ENCODE data around the gene GPR17. TPM values are rescaled to one million over a fixed set of nuclear protein-coding genes. Genes with fewer than 3 reads are reported as not detected.

GPR17 gene
- polyA plus RNA-seq, 6 donors from 2014 or later = not detected

DNA sequence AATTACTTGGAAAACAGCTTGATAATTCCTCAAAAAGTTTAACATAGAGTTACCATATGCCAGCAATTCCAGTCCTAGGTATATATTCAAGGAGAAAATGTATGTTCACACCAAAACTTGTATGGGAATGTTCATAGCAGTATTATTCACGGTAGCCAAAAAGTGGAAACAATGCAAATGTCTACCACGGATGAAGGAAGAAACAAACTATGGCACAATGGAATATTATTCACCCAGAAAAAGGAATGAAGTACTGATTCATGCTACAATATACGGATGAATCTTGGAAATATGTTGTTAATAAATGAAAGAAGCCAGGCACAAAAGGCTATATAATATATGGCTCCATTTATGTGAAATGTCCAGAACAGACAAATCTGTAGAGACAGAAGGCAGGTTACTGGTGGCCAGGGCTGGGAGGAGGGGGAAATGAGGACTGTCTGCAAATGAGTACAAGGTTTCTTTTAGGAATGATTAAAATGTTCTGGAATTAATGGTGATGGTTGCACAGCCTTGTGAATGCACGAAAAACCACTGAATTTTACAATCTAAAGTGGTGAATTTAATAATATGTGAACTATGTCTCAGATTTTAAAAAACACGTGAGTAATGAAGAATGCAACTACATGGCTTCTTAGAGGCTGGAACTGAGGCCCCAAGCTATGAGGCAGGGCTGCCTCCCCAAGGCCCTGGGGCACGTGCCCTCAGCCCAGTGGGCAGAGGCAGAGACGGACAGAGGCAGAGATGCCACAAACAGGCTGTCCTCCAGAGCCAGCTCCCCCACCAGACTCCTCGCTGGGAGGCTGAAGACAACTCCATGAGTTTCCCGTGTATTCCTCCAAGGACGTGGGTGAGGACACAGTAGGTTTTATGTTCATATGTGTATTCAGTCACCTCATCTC, 24.4 kb downstream of the GPR17 start:
- Mint-ChIP-seq H3K36me3 (no peaks in the 10 kb centered on the region), H3K4me3 (no peak overlapping the region), H3K27me3 (peaks cover 40 to 55% (median 49%) of the 10 kb centered on the region in 3 donors), H3K9me3 (peaks cover 0 to 2% (median 0%) of the 10 kb centered on the region in 7 donors), H3K4me1 (peaks cover 4 to 11% (median 6%) of the 10 kb centered on the region in 3 donors), H3K27ac (no peak overlapping the region)
- ATAC-seq (ENCODE audit: low read depth in 2 of 2) (no peak), DNase-seq (no peak)

DNA sequence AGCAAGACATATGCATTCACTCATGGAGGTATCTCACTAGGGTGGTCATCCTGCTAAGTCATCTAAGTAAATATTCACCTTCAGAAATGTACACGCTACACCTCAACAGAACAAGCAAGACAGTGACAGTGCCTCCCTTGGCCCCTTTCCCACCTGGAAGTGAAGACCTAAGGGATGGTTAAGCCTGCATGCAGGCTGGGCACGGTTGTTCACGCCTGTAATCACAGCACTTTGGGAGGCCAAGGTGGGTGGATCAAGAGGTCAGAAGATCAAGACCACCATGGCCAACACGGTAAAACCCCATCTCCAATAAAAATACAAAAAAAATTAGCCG, 25.0 kb downstream of the GPR17 start:
- H3K4me1 Mint-ChIP-seq = peaks cover 4 to 15% (median 10%) of the 10 kb centered on the region in 3 donors
- peak overlapping the region in 1 of 8 donors; percentile 19 for H3K4me3 Mint-ChIP-seq
- DNase-seq (no peak), ATAC-seq (ENCODE audit: low read depth in 2 of 2) (no peak)
- H3K9me3 Mint-ChIP-seq = peaks cover 0 to 2% (median 0%) of the 10 kb centered on the region in 7 donors
- H3K36me3 Mint-ChIP-seq = no peaks in the 10 kb centered on the region
- H3K27ac Mint-ChIP-seq = no peak overlapping the region
- peaks cover 38 to 55% (median 43%) of the 10 kb centered on the region in 3 donors for H3K27me3 Mint-ChIP-seq

DNA sequence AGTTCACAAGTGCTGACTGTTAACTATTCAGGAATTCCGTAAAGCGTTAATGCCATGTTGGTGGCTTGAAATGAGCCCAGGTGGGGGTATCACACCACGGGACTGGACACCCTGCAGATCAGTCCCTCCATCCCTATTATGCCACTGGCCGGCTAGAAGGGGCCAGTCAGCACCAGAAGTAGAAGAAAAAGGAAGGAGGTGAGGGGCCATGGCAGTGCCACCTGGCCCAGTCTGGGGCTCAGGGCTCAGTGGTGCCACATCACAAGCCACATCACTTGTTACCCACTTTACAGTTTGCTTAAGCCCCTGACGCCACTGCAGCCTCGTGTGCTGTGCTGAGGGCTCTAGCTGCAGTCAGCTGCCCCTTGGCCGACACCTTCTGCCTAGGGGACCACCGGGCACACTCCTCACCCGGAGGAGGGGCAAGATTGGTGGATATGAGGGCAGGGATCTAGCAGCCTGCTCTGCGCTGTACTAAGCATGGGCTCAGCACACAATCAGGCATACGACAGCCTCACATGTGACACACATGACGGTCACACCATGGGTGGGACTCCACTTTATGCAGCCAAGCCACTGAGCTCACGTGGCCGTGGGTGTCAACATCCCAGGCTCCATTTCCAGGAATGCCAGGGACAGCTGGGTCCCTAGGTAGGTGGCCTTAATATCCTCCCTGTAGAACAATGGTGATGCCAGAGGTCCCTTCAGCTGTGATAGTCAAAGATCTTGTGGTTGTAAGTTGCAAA, 25.8 kb downstream of the GPR17 start:
- Mint-ChIP-seq H3K27me3 (peaks cover 35 to 57% (median 38%) of the 10 kb centered on the region in 3 donors), H3K4me3 (peak overlapping the region in 1 of 8 donors; percentile 35), H3K27ac (no peak overlapping the region), H3K9me3 (peaks cover 0 to 2% (median 0%) of the 10 kb centered on the region in 7 donors), H3K36me3 (no peaks in the 10 kb centered on the region), H3K4me1 (peaks cover 4 to 17% (median 12%) of the 10 kb centered on the region in 3 donors)
- DNase-seq (no peak), ATAC-seq (ENCODE audit: low read depth in 2 of 2) (no peak)

DNA sequence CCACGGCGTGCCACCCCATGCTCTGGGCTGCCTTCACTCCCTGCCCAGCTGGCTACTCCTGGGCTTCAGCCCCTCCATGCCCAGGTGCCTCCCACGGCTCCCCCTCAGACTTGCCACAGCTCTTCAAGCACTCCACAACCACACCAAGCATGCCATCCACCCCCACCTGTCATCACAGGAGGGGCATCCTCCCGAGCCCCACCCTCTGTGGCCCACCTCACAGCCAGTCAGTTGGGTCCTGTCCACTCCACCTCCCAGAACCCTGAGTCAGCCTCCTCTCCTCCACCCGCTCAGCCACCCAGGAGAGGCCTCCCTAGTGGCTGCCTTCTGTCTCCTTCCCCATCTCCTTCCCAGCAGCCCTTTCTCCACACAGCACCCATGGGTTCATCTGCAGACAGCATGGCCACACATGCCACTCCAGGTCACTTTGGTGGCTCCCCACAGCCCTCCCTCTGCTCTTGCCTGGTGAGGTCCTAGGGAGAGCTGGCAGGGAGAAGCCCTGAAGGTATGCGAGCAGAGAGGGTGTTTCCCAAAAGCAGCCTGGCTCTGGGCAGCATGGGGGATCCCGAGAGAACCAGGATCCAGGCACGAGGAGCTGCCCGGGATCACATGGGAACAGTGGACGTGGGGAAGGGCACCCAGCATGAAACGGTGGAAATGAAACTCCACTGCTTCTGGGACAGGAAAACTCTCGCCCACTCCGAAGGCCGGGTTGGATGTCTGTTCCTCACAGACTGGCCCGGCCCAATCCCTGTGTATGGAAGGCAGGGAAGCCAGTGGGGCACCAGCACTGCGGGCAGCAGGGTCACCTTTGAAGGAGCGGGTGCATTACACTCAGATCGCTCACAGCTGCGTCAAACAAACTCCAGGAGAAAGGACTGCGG, 26.6 kb downstream of the GPR17 start:
- peaks cover 30 to 61% (median 44%) of the 10 kb centered on the region in 3 donors for H3K27me3 Mint-ChIP-seq
- no peak overlapping the region for H3K27ac Mint-ChIP-seq
- peak overlapping the region in 4 of 8 donors; percentile 36 to 69 (median 59) for H3K4me3 Mint-ChIP-seq

DNA sequence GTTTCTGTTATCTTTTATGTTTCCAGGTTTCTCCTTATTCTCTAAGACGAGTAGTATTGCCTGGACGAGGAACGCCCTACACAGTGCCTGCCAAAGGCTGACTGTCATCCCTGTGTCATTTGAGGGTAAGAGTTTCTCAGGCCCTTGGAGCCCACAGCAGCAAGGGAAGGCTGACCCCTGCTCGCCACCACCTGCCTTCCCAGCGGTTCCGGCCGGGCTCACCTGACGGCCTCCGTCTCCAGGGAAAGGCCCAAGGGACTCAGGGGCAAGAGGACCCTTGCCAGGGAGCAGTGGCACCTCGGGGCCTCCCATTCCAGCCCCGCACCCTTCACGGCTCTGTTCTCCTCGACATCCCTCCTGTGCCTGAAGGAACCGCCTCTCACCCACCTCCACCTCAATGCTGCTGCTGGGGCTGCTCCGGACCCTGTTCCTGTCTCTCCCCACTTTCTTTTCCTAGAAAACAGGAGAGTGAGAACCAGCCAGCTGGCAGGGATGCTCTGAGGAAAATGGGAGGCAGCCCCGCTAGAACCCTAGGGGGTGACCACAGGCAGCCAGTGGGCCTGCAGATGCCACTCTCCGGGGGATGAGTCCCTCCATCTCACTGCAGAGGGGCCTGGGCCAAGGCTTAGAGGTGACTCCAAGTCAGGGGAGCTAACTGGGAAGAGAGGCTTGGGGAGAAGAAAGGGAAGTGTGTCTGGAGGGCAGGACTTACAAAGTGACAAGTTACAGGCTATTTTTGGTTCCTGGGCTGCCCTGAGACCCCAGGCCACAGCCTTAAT, 27.5 kb downstream of the GPR17 start:
- peak overlapping the region in 1 of 6 donors; percentile 42 for H3K27ac Mint-ChIP-seq
- H3K4me3 Mint-ChIP-seq = peak overlapping the region; percentile 70 to 89 (median 84)
- H3K9me3 Mint-ChIP-seq = peaks cover 0 to 2% (median 0%) of the 10 kb centered on the region in 7 donors
- peaks cover 10 to 24% (median 12%) of the 10 kb centered on the region in 3 donors for H3K4me1 Mint-ChIP-seq
- H3K27me3 Mint-ChIP-seq = peaks cover 35 to 69% (median 52%) of the 10 kb centered on the region in 3 donors
- DNase-seq (no peak), ATAC-seq (ENCODE audit: low read depth in 2 of 2) (no peak)
- H3K36me3 Mint-ChIP-seq = no peaks in the 10 kb centered on the region

More for the DNA sequence above, 26.6 kb downstream of the GPR17 start:
- Mint-ChIP-seq H3K4me1 (peaks cover 4 to 17% (median 12%) of the 10 kb centered on the region in 3 donors), H3K36me3 (no peaks in the 10 kb centered on the region), H3K9me3 (peaks cover 0 to 2% (median 0%) of the 10 kb centered on the region in 7 donors)
- ATAC-seq (ENCODE audit: low read depth in 2 of 2) (no peak), DNase-seq (no peak)

DNA sequence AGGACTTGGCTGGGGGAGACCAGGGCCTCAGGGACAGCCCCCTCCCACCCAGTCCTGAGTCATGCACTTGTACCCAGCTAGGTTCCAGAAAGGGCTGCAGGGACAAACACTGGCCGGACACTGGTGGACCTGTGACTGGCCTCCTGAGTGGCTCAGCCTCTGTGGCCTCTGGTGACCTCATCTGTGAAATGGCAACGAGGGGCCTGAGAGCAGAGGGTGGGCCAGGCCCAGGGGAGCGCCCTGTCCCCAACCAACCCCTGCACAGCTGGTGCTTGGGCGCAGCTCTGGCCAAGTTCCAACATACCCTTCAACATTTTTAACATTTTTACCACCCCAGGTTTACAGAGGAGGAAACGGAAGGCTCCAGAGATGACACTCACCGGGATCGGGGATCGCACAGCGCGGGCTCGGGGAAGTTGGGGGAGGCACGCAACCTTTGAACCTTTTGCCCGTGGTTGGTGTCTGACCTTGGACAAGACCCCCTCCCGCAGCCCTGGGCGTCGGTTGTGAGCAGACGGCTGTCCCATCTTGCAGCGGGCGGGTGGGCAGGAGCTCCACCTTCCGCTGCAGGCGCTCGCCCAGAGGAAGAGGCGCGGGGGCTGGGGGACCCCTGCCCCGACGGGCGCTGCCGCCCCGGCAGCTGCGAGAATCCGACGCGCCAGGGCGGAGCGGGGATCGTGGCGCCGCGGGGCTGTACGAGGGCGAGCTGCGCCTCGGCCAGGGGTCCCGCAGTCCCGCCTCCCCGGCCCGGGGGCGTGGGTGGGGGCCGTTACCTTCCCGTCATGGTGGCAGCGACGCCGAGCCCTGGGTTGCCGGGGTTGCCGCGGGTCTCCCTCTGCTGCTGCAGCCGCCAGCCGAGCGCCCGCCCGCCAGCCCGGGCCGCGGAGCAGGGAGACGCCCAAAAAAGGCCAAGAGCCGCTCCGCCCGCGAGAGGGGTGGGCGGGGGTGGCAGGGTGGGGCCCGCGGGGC, 28.6 kb downstream of the GPR17 start:
- peaks cover 15 to 30% (median 15%) of the 10 kb centered on the region in 3 donors for H3K4me1 Mint-ChIP-seq
- H3K9me3 Mint-ChIP-seq = peaks cover 0 to 2% (median 0%) of the 10 kb centered on the region in 7 donors
- H3K4me3 Mint-ChIP-seq = peak overlapping the region; percentile 70 to 89 (median 84)
- DNase-seq (peak; percentile 37), ATAC-seq (ENCODE audit: low read depth in 2 of 2) (peak; percentile 70 to 72)
- H3K36me3 Mint-ChIP-seq = no peaks in the 10 kb centered on the region
- peaks cover 30 to 75% (median 59%) of the 10 kb centered on the region in 3 donors for H3K27me3 Mint-ChIP-seq
- peak overlapping the region in 3 of 6 donors; percentile 37 to 61 (median 59) for H3K27ac Mint-ChIP-seq

DNA sequence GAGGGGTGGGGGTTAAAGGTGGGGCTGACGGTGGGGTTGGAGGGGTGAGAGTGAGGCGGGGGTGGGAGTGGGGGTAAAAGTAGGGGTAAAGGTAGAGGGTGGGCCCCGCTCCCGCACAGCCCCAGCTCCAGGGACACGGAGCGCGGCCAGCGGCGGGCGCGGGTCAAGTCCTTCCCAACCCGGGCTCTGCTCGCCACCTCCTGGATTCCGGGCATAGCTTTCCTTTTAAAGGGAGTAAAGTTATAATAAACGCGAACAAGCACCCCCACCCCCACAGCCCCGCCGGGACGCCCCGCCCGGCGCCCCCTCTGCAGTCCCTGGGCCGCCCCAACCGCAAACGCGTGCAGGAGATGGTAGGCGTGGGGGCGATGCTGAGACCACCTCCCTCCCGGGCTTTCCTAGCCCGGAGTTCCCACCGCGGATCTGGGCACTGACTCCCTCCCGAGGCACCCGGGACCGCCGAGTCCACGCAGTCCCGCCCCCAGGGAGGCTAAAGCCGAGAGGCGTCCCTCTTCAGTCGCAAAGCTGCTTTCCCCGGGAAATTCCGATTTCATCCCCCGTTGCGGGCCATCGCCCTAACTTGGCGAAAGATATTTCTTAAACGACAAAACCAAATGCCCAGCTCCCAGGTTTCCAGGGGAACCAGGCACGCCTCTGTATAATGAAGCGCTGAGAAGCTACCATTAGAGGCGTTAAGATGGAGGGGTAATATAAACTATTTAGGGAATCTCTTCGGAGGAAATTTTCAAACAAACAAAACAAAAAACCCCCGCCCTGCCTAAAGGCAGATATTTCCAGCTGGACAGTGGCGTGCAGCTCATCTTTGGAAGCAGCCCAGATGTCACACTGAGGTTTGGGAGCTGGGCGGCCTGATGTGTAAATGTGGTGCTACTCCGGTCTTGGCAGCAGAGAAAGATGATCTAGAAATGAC, 29.6 kb downstream of the GPR17 start, which contains the start of gene LIMS2:
Gene LIMS2, minus strand, starts transcription at position 200 of the 931 bp plus-strand sequence. CDS start 506 bp downstream, outside the sequence.
- peak; percentile 12 to 30 for ATAC-seq (ENCODE audit: low read depth in 2 of 2)

DNA sequence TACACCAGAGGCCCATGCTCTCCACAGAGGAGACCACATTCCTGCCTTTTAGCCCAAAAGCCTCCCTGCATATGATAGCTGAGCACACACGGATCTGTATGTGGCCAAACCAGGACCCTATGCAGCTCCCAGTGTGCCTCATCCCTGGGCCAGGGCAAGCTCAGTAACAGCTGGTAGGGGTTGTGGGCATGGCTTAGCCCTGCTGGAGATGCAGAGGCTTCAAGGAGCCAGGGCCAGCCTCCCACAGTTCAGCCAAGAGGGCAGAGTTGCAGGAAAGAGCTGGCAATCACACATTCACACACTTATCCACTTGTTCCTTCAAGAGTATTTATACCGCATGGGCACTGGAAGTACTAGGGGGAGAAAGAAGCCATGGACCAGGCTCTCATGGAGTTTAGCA, 31.0 kb downstream of the GPR17 start:
- Mint-ChIP-seq H3K27me3 (peaks cover 34 to 70% (median 50%) of the 10 kb centered on the region in 3 donors), H3K4me1 (peaks cover 19 to 41% (median 21%) of the 10 kb centered on the region in 3 donors), H3K9me3 (no peaks in the 10 kb centered on the region), H3K27ac (no peak overlapping the region), H3K36me3 (no peaks in the 10 kb centered on the region), H3K4me3 (peak overlapping the region in 2 of 8 donors; percentile 44 to 76)
- DNase-seq = no peak
- no peak for ATAC-seq (ENCODE audit: low read depth in 2 of 2)

More for the DNA sequence above, 29.6 kb downstream of the GPR17 start, which contains the start of gene LIMS2:
- no peak for DNase-seq
- Mint-ChIP-seq H3K4me1 (peaks cover 15 to 30% (median 16%) of the 10 kb centered on the region in 3 donors), H3K36me3 (no peaks in the 10 kb centered on the region), H3K4me3 (peak within 1 kb of the TSS; percentile 70 to 89 (median 86)), H3K9me3 (no peaks in the 10 kb centered on the region), H3K27me3 (peaks cover 33 to 74% (median 57%) of the 10 kb centered on the region in 3 donors), H3K27ac (peak within 1 kb of the TSS in 3 of 6 donors; percentile 37 to 66 (median 61))

DNA sequence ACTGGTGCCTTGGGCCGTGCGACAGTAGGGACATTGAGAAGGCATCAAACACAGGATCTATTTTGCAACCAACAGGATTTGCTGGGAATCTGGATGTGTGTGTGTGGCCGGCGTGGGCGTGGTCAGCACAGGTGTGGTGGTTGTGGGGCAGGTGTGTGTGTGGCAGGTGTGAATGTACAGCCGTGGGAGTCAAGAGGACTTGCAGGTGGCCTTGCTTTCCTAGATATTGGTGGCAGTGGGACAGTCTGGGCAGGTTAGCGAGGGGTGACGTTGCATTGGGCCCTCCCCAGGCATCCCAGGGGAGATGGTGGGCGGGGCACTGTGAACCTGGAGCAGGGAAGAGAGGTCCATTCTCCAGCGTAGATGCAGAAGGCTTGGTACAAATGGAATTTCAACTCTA, 32.6 kb downstream of the GPR17 start:
- H3K36me3 Mint-ChIP-seq = no peaks in the 10 kb centered on the region
- H3K27ac Mint-ChIP-seq = no peak overlapping the region
- ATAC-seq (ENCODE audit: low read depth in 2 of 2) (no peak), DNase-seq (no peak)
- H3K9me3 Mint-ChIP-seq = no peaks in the 10 kb centered on the region
- H3K27me3 Mint-ChIP-seq = peaks cover 23 to 54% (median 36%) of the 10 kb centered on the region in 3 donors
- H3K4me3 Mint-ChIP-seq = no peak overlapping the region
- peaks cover 19 to 44% (median 21%) of the 10 kb centered on the region in 3 donors for H3K4me1 Mint-ChIP-seq

DNA sequence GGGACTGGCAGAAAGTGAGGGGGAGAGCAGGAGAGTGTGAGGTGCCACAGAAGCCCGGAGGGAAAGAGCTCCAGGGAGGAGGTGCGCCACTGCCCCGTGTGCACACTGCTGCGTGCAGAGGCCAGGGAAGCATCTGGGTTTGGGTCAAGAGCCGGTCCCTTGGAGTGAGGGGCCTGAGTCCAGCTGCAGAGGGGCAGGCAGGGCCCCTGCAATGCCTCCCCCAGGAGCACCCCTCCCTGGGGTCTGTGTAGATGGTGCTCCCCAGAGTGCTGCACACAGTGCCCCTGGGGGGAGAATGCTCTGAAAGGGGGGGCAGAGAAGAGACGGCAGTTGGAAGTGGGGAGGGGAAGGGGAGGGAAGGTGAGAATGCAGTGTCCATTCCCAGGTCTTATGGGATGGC, 33.0 kb downstream of the GPR17 start:
- H3K4me1 Mint-ChIP-seq = peaks cover 19 to 40% (median 20%) of the 10 kb centered on the region in 3 donors
- ATAC-seq (ENCODE audit: low read depth in 2 of 2) = no peak
- DNase-seq = no peak
- H3K27me3 Mint-ChIP-seq = peaks cover 20 to 50% (median 31%) of the 10 kb centered on the region in 3 donors
- H3K9me3 Mint-ChIP-seq = no peaks in the 10 kb centered on the region
- H3K27ac Mint-ChIP-seq = no peak overlapping the region
- H3K4me3 Mint-ChIP-seq = no peak overlapping the region
- no peaks in the 10 kb centered on the region for H3K36me3 Mint-ChIP-seq

Data from naive B cell (primary cell).